Measurements from ENCODE around the gene AVPI1. TPM values are rescaled to one million over a fixed set of nuclear protein-coding genes. Genes with fewer than 3 reads are reported as not detected.

AVPI1 gene
- total and polyA plus RNA-seq, 2 of the 13 experiments (the other 11 are each of a cell fraction or from before 2014, with no cell fraction given): 39.8 to 61.2 TPM

DNA sequence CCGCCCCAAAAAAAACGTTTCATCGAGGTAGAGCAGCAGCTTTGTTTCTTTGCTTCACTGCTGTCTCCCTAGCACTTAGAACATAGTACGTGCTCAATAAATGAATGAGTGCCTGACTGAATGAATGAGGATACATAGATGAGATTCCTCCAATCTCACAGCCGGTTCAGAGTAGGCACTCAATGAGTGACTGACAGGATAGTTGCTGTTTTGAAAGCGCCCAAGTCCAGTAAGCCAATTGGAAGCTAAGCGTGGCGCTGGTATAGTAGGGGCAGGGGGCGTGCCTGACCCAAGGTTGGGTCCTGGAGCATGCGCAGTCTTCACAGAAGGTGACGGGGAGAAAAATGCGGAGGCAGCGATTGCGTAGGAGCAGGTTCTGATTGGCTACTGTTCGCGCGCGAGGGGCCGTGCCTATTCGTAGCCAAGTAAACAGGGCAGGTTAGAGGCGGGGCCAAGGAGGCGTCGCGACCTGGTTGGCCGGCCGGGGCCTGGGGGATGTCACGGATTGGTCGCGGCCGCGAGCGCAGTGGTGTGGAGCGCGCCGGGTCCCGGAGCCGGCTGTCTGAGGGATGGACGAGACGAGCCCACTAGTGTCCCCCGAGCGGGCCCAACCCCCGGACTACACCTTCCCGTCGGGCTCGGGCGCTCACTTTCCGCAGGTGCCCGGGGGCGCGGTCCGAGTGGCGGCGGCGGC is 46.7 kb downstream of the AVPI1 start, which contains the start of gene PI4K2A (continued):
- TF ChIP-seq, protein P1, sequence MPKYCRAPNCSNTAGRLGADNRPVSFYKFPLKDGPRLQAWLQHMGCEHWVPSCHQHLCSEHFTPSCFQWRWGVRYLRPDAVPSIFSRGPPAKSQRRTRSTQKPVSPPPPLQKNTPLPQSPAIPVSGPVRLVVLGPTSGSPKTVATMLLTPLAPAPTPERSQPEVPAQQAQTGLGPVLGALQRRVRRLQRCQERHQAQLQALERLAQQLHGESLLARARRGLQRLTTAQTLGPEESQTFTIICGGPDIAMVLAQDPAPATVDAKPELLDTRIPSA (CRISPR knock-in tag; IDR thresholded peaks at IDR 0.05; ENCODE audit: borderline replicate concordance): no peak
- TF ChIP-seq, protein P2, sequence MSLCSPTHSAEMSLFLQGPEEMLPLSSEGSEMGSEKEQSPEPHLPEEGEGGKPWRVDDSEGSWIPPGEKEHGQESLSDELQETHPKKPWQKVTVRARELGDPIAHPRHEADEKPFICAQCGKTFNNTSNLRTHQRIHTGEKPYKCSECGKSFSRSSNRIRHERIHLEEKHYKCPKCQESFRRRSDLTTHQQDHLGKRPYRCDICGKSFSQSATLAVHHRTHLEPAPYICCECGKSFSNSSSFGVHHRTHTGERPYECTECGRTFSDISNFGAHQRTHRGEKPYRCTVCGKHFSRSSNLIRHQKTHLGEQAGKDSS (CRISPR knock-in tag; IDR thresholded peaks at IDR 0.05; ENCODE audit: borderline replicate concordance, low read depth): 0 out of 2 replicates have a peak, but pooled peaks have one; percentile 49
- TF ChIP-seq STAT5B (CRISPR knock-in tag; IDR thresholded peaks at IDR 0.05) (no peak), THAP11 (CRISPR knock-in tag; IDR thresholded peaks at IDR 0.05) (peak; percentile 72), ZNF780A (CRISPR knock-in tag; IDR thresholded peaks at IDR 0.05) (no peak), KLF13 (CRISPR knock-in tag; IDR thresholded peaks at IDR 0.05) (no peak), ZNF768 (CRISPR knock-in tag; IDR thresholded peaks at IDR 0.05) (no peak), RBM39 (IDR thresholded peaks at IDR 0.05; ENCODE audit: low read depth, low read length, poor library complexity, severe bottlenecking) (no peak), SP2 (CRISPR knock-in tag; IDR thresholded peaks at IDR 0.05) (peak; percentile 85), MEF2D (CRISPR knock-in tag; IDR thresholded peaks at IDR 0.05) (no peak; the same call in 1 of the 2 replicates), HMGA1 (CRISPR knock-in tag; conservative IDR thresholded peaks at IDR 0.05) (no peak), ZNF879 (CRISPR knock-in tag; IDR thresholded peaks at IDR 0.05) (no peak), PLRG1 (conservative IDR thresholded peaks at IDR 0.05) (no peak), SMAD1 (CRISPR knock-in tag; IDR thresholded peaks at IDR 0.05; ENCODE audit: borderline replicate concordance, low read depth) (no peak), RAD51 (IDR thresholded peaks at IDR 0.05; ENCODE audit: borderline replicate concordance) (no peak), KAT8 (CRISPR knock-in tag; IDR thresholded peaks at IDR 0.05) (peak; percentile 75; the same call in 1 of the 2 replicates)
- TF ChIP-seq, protein P3, sequence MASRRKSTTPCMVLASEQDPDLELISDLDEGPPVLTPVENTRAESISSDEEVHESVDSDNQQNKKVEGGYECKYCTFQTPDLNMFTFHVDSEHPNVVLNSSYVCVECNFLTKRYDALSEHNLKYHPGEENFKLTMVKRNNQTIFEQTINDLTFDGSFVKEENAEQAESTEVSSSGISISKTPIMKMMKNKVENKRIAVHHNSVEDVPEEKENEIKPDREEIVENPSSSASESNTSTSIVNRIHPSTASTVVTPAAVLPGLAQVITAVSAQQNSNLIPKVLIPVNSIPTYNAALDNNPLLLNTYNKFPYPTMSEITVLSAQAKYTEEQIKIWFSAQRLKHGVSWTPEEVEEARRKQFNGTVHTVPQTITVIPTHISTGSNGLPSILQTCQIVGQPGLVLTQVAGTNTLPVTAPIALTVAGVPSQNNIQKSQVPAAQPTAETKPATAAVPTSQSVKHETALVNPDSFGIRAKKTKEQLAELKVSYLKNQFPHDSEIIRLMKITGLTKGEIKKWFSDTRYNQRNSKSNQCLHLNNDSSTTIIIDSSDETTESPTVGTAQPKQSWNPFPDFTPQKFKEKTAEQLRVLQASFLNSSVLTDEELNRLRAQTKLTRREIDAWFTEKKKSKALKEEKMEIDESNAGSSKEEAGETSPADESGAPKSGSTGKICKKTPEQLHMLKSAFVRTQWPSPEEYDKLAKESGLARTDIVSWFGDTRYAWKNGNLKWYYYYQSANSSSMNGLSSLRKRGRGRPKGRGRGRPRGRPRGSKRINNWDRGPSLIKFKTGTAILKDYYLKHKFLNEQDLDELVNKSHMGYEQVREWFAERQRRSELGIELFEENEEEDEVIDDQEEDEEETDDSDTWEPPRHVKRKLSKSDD (CRISPR knock-in tag; IDR thresholded peaks at IDR 0.05; ENCODE audit: low read depth): no peak
- TF ChIP-seq, protein P4, sequence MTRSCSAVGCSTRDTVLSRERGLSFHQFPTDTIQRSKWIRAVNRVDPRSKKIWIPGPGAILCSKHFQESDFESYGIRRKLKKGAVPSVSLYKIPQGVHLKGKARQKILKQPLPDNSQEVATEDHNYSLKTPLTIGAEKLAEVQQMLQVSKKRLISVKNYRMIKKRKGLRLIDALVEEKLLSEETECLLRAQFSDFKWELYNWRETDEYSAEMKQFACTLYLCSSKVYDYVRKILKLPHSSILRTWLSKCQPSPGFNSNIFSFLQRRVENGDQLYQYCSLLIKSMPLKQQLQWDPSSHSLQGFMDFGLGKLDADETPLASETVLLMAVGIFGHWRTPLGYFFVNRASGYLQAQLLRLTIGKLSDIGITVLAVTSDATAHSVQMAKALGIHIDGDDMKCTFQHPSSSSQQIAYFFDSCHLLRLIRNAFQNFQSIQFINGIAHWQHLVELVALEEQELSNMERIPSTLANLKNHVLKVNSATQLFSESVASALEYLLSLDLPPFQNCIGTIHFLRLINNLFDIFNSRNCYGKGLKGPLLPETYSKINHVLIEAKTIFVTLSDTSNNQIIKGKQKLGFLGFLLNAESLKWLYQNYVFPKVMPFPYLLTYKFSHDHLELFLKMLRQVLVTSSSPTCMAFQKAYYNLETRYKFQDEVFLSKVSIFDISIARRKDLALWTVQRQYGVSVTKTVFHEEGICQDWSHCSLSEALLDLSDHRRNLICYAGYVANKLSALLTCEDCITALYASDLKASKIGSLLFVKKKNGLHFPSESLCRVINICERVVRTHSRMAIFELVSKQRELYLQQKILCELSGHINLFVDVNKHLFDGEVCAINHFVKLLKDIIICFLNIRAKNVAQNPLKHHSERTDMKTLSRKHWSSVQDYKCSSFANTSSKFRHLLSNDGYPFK (CRISPR knock-in tag; IDR thresholded peaks at IDR 0.05; ENCODE audit: borderline replicate concordance): no peak
- TF ChIP-seq, protein P5, sequence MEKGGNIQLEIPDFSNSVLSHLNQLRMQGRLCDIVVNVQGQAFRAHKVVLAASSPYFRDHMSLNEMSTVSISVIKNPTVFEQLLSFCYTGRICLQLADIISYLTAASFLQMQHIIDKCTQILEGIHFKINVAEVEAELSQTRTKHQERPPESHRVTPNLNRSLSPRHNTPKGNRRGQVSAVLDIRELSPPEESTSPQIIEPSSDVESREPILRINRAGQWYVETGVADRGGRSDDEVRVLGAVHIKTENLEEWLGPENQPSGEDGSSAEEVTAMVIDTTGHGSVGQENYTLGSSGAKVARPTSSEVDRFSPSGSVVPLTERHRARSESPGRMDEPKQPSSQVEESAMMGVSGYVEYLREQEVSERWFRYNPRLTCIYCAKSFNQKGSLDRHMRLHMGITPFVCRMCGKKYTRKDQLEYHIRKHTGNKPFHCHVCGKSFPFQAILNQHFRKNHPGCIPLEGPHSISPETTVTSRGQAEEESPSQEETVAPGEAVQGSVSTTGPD (CRISPR knock-in tag; IDR thresholded peaks at IDR 0.05): no peak
- TF ChIP-seq, protein P6, sequence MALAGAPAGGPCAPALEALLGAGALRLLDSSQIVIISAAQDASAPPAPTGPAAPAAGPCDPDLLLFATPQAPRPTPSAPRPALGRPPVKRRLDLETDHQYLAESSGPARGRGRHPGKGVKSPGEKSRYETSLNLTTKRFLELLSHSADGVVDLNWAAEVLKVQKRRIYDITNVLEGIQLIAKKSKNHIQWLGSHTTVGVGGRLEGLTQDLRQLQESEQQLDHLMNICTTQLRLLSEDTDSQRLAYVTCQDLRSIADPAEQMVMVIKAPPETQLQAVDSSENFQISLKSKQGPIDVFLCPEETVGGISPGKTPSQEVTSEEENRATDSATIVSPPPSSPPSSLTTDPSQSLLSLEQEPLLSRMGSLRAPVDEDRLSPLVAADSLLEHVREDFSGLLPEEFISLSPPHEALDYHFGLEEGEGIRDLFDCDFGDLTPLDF (CRISPR knock-in tag; IDR thresholded peaks at IDR 0.05): peak; percentile 55; the same call in 1 of the 2 replicates

Data from HepG2 (cell line).